Loucy (cell line): ENCODE data around the gene PKD1.

Experiments
- H2AFZ ChIP-seq: fragments of 200-600 bp; sonication (generic); 2 replicates; pipeline ENCODE4 v1.6.0; 2016; ENCODE audit warnings: antibody characterized with exemption, mild to moderate bottlenecking, low read length, moderate library complexity
- H3F3A ChIP-seq: fragments of 200-600 bp; 2 replicates; pipeline ENCODE4 v1.6.0; 2016; ENCODE audit warnings: antibody characterized with exemption, low read depth, mild to moderate bottlenecking
- H3K27me3 ChIP-seq: fragments of 200-600 bp; sonication (generic); 2 replicates; pipeline ENCODE4 v1.6.1; 2014; ENCODE audit warnings: low read length, mild to moderate bottlenecking; ENCODE audit not compliant: insufficient read depth, poor library complexity, severe bottlenecking
- H3K36me3 ChIP-seq: fragments of 200-600 bp; sonication (generic); 2 replicates; pipeline ENCODE4 v1.6.1; 2016; ENCODE audit warnings: low read length; ENCODE audit not compliant: insufficient read depth
- H3K4me1 ChIP-seq: fragments of 200-600 bp; sonication (generic); 2 replicates; pipeline ENCODE4 v1.5.1; 2014; ENCODE audit warnings: low read length, mild to moderate bottlenecking; ENCODE audit not compliant: insufficient read depth, poor library complexity, severe bottlenecking
- H3K4me2 ChIP-seq: fragments of 200-600 bp; sonication (generic); 2 replicates; pipeline ENCODE4 v1.6.0; 2014; ENCODE audit warnings: antibody characterized with exemption, low read length, low read depth, mild to moderate bottlenecking; ENCODE audit not compliant: poor library complexity, severe bottlenecking
- H3K4me3 ChIP-seq: fragments of 200-600 bp; sonication (generic); 2 replicates; pipeline ENCODE4 v1.5.1; 2014; ENCODE audit warnings: low read length, mild to moderate bottlenecking, mixed read lengths; ENCODE audit not compliant: poor library complexity, severe bottlenecking
- H3K79me2 ChIP-seq: fragments of 200-600 bp; sonication (generic); 2 replicates; pipeline ENCODE4 v1.6.1; 2014; ENCODE audit warnings: low read length; ENCODE audit not compliant: insufficient read depth
- H3K9ac ChIP-seq: fragments of 200-600 bp; sonication (generic); 2 replicates; pipeline ENCODE4 v1.6.0; 2014; ENCODE audit warnings: mild to moderate bottlenecking, low read depth, low read length, moderate library complexity; ENCODE audit not compliant: poor library complexity, severe bottlenecking
- H3K9me2 ChIP-seq: fragments of 200-600 bp; sonication (generic); replicated peaks from 2 replicates; pipeline ENCODE4 v1.6.1; 2016; ENCODE audit warnings: low read depth, low read length, mixed read lengths
- H3K9me3 ChIP-seq: fragments of 200-600 bp; sonication (generic); 2 replicates; pipeline ENCODE4 v1.6.1; 2014; ENCODE audit warnings: mild to moderate bottlenecking, antibody characterized with exemption, low read length, low read depth; ENCODE audit not compliant: insufficient read depth
- H4K20me1 ChIP-seq: fragments of 200-600 bp; sonication (generic); 2 replicates; pipeline ENCODE4 v1.6.0; 2014; ENCODE audit warnings: antibody characterized with exemption, low read length, mild to moderate bottlenecking; ENCODE audit not compliant: insufficient read depth, poor library complexity, severe bottlenecking
- EZH2phosphoT487 ChIP-seq: fragments of 200-600 bp; IDR thresholded peaks from 2 replicates; pipeline ENCODE4 v1.6.1; 2018; ENCODE audit warnings: antibody characterized with exemption, mild to moderate bottlenecking, moderate library complexity, borderline replicate concordance
- TF ChIP-seq, protein P1 (sequence below): fragments of 200-600 bp; sonication (generic); conservative IDR thresholded peaks from 2 replicates; pipeline ENCODE4 v1.5.1; 2014; ENCODE audit warnings: mild to moderate bottlenecking, antibody characterized with exemption, low read length

Gene PKD1

DNA sequence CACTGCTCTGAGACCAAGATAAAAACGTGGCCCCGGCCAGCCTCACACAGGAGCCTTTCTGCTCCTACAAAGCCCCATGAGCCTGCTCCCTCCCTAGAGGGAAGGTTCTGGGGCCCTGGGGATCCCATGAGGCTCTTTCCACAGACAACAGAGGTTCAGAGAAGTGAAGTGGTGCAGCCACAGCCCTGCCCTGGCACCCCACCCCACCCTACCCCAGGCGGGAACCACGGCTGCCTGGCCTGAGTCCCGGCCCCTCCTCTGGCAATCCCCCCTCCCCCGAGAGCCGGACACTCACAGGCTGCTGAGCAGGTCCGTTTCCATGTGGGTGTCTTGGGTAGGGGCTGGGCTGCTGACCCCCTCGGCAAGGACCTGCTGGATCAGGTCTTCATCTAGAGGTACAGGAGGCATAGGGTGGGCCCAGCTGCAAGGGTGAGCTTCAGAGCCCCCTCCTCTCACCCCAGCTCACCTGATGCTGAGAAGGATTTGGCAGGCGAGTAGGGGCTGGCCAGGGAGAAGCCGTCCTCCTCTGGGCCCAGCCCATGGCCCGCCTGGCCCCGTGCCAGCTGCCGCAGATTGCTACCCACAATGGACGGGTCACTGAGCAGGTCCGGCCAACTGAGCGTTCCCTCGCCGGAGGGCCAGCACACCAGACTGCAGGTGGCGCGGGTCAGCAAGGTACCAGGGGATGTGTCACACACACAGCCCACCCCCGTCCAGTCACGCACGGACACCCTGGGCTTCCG is 38.7 kb downstream of the PKD1 start:
- Histone ChIP-seq H3K27me3 (no peaks in the 10 kb centered on the region), H3K9ac (no peak overlapping the region), H3K9me3 (no peaks in the 10 kb centered on the region), H3K4me2 (no peak overlapping the region), H3K4me3 (no peak overlapping the region), H3K36me3 (no peaks in the 10 kb centered on the region), H2AFZ (no peak overlapping the region), H3F3A (no peaks in the 10 kb centered on the region), H3K9me2 (no peaks in the 10 kb centered on the region), H4K20me1 (no peaks in the 10 kb centered on the region), H3K79me2 (no peaks in the 10 kb centered on the region), H3K4me1 (no peaks in the 10 kb centered on the region)
- TF ChIP-seq, protein P1, sequence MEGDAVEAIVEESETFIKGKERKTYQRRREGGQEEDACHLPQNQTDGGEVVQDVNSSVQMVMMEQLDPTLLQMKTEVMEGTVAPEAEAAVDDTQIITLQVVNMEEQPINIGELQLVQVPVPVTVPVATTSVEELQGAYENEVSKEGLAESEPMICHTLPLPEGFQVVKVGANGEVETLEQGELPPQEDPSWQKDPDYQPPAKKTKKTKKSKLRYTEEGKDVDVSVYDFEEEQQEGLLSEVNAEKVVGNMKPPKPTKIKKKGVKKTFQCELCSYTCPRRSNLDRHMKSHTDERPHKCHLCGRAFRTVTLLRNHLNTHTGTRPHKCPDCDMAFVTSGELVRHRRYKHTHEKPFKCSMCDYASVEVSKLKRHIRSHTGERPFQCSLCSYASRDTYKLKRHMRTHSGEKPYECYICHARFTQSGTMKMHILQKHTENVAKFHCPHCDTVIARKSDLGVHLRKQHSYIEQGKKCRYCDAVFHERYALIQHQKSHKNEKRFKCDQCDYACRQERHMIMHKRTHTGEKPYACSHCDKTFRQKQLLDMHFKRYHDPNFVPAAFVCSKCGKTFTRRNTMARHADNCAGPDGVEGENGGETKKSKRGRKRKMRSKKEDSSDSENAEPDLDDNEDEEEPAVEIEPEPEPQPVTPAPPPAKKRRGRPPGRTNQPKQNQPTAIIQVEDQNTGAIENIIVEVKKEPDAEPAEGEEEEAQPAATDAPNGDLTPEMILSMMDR, result no peak
- TF ChIP-seq EZH2phosphoT487, result no peak

DNA sequence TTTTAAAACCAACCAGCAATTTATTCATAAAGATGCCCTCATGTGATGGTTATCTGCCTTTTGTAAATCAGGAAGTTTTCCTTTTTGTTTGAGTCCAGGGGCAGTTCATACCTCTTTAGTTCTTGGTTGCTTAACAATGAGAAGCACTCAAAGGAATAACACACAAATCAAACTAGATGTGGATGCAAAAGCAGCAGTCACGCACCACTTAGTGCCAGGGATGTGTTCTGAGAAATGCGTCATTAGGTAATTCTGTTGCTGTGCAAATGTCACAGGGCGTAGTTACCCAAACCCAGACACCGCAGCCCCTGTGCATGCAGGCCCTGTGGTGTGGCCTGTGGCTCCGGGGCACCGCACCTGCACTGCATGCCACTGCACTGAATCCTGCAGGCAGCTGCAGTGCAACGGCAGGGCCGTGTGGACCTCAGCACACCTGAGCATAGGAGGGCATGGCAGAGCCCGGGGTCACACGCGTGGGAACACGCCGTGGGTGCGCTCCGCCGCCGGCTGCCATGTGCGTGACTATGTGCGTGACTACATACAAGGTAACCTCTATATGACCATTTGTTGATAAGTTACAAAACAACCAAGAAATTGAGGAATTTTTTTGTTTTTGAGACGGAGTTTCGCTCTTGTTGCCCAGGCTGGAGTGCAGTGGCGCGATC is 39.6 kb downstream of the PKD1 start:
- no peak overlapping the region for H2AFZ ChIP-seq
- no peak overlapping the region for H3K4me3 ChIP-seq
- H3K36me3 ChIP-seq, result no peaks in the 10 kb centered on the region
- no peak for TF ChIP-seq EZH2phosphoT487
- TF ChIP-seq, protein P1, result no peak
- no peaks in the 10 kb centered on the region for H3K27me3 ChIP-seq
- no peaks in the 10 kb centered on the region for H3K9me2 ChIP-seq
- H3K4me2 ChIP-seq, result no peak overlapping the region
- H3K4me1 ChIP-seq, result no peaks in the 10 kb centered on the region
- no peaks in the 10 kb centered on the region for H4K20me1 ChIP-seq
- H3K9ac ChIP-seq, result no peak overlapping the region
- no peaks in the 10 kb centered on the region for H3K9me3 ChIP-seq
- H3K79me2 ChIP-seq, result no peaks in the 10 kb centered on the region
- H3F3A ChIP-seq, result no peaks in the 10 kb centered on the region

DNA sequence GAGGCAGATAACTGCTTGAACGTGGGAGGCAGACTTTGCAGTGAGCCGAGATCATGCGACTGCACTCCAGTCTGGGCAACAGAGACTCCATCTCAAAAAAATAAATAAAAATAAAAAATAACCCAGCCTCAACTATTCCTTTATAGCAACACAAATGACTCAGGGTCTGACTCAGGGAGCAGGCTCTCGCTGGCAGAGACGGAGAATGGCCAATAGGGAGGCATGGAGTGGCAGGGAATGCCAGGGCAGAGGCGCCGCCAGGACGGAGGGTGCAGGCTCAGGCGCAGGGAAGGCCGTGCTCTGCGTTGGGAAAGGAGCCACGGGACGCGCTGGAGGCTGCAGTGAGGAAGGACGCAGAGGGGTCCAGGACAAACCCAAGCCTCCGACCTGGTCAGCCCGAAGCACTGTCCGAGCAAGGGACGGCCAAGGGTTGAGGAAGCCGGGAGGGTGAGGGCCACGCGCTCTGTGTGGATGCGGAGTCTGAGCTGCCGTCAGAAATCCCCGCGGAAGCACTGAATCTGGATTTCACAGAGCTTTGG is 40.3 kb downstream of the PKD1 start:
- H3K4me3 ChIP-seq, result no peak overlapping the region
- H2AFZ ChIP-seq, result no peak overlapping the region
- no peaks in the 10 kb centered on the region for H3F3A ChIP-seq
- H3K9ac ChIP-seq, result no peak overlapping the region
- H3K4me2 ChIP-seq, result no peak overlapping the region
- H3K9me3 ChIP-seq, result no peaks in the 10 kb centered on the region
- H4K20me1 ChIP-seq, result no peaks in the 10 kb centered on the region
- no peaks in the 10 kb centered on the region for H3K27me3 ChIP-seq
- no peaks in the 10 kb centered on the region for H3K36me3 ChIP-seq
- no peaks in the 10 kb centered on the region for H3K4me1 ChIP-seq
- TF ChIP-seq, protein P1, result no peak
- TF ChIP-seq EZH2phosphoT487, result no peak
- no peaks in the 10 kb centered on the region for H3K79me2 ChIP-seq
- no peaks in the 10 kb centered on the region for H3K9me2 ChIP-seq
